IMR-90 (cell line): ENCODE results near the gene TMEM62. TPM values are rescaled to one million over a fixed set of nuclear protein-coding genes. Genes with fewer than 3 reads are reported as not detected.

Source experiments
- ATAC-seq: fragments of 200-7000 bp; cut with Tn5 transposase; 2 replicates; pipeline ENCODE4 v1.9.1; 2020; ENCODE audit warnings: low read depth, mild to moderate bottlenecking, moderate library complexity
- BruUV-seq: library from RNA; stranded (reverse); fragments of 400-500 nt; replicated peaks from 2 replicates; lab custom pipeline; 2021; lab: Mats Ljungman, UMichigan
- CTCF ChIA-PET: fragments of 300-600 bp; formaldehyde crosslinking; extraction: SDS; loops from one replicate; lab custom pipeline; 2021; ENCODE audit warnings: antibody characterized with exemption; lab: Yijun Ruan, JAX
- POLR2A ChIA-PET: fragments of 300-600 bp; sonication (Branson Sonifier 250); formaldehyde crosslinking; loops from one replicate; lab custom pipeline; 2022; ENCODE audit warnings: antibody characterized with exemption; ENCODE audit not compliant: unreplicated experiment; lab: Charles Lee
- DNase-seq: peaks from one replicate; pipeline ENCODE4 v3.0.0; 2013
- H2AFZ ChIP-seq: replicated peaks from 2 replicates; pipeline ENCODE3; 2013; ENCODE audit warnings: low read length, mild to moderate bottlenecking; ENCODE audit not compliant: poor library complexity
- H2AK5ac ChIP-seq: 2 replicates; pipeline ENCODE4 v1.6.1; 2013; ENCODE audit warnings: low read depth, low read length, inconsistent platforms
- H2AK9ac ChIP-seq: replicated peaks from 2 replicates; pipeline ENCODE3; 2013; ENCODE audit warnings: mild to moderate bottlenecking, low read depth, low read length, moderate library complexity; ENCODE audit not compliant: poor library complexity
- H2BK120ac ChIP-seq: 2 replicates; pipeline ENCODE4 v1.6.1; 2013; ENCODE audit warnings: low read depth, low read length, inconsistent platforms
- H2BK15ac ChIP-seq: 3 replicates; pipeline ENCODE4 v1.6.1; 2013; ENCODE audit warnings: low read depth, low read length, inconsistent platforms
- H2BK20ac ChIP-seq: 2 replicates; pipeline ENCODE4 v1.6.1; 2013; ENCODE audit warnings: low read depth, mild to moderate bottlenecking, inconsistent platforms, low read length, moderate library complexity
- H2BK5ac ChIP-seq: 2 replicates; pipeline ENCODE4 v1.6.1; 2013; ENCODE audit warnings: mild to moderate bottlenecking, low read depth, low read length, inconsistent platforms; ENCODE audit not compliant: poor library complexity, severe bottlenecking
- H3K14ac ChIP-seq: replicated peaks from 2 replicates; pipeline ENCODE4 v1.6.1; 2013; ENCODE audit warnings: low read depth, low read length, inconsistent platforms
- H3K18ac ChIP-seq: 2 replicates; pipeline ENCODE4 v1.6.1; 2013; ENCODE audit warnings: low read depth, low read length, control low read depth
- H3K23ac ChIP-seq: 2 replicates; pipeline ENCODE4 v1.6.1; 2013; ENCODE audit warnings: low read depth, low read length, inconsistent platforms
- H3K27ac ChIP-seq: 2 replicates; pipeline ENCODE4 v1.5.1; 2013; ENCODE audit warnings: mild to moderate bottlenecking, control low read depth, low read length; ENCODE audit not compliant: insufficient read depth
- H3K27me3 ChIP-seq: 2 replicates; pipeline ENCODE4 v1.6.1; 2013; ENCODE audit warnings: low read length; ENCODE audit not compliant: control insufficient read depth, insufficient read depth
- H3K36me3 ChIP-seq: 2 replicates; pipeline ENCODE4 v1.6.1; 2013; ENCODE audit warnings: low read length, mixed read lengths; ENCODE audit not compliant: control insufficient read depth, insufficient read depth
- H3K4ac ChIP-seq: 2 replicates; pipeline ENCODE4 v1.6.1; 2013; ENCODE audit warnings: low read depth, low read length, inconsistent platforms
- H3K4me1 ChIP-seq: 2 replicates; pipeline ENCODE4 v1.6.1; 2013; ENCODE audit warnings: low read length, mixed read lengths; ENCODE audit not compliant: control insufficient read depth, insufficient read depth
- H3K4me2 ChIP-seq: 2 replicates; pipeline ENCODE4 v1.6.1; 2013; ENCODE audit warnings: low read depth, mild to moderate bottlenecking, control low read depth, low read length, moderate library complexity
- H3K4me3 ChIP-seq: 2 replicates; pipeline ENCODE4 v1.5.1; 2013; ENCODE audit warnings: low read depth, mild to moderate bottlenecking, control low read depth, low read length, moderate library complexity; ENCODE audit not compliant: insufficient read depth
- H3K56ac ChIP-seq: 2 replicates; pipeline ENCODE4 v1.6.1; 2013; ENCODE audit warnings: low read length, inconsistent platforms; ENCODE audit not compliant: insufficient read depth; ENCODE audit errors: extremely low read depth
- H3K79me1 ChIP-seq, 2 experiments: 2 replicates each; pipeline ENCODE4 v1.6.1; 2013; ENCODE audit warnings: low read length in 2 of 2, inconsistent platforms in 1 of 2, low read depth in 1 of 2
- H3K9ac ChIP-seq: 2 replicates; pipeline ENCODE4 v1.6.1; 2013; ENCODE audit warnings: low read depth, low read length, control low read depth
- H3K9me1 ChIP-seq: 2 replicates; pipeline ENCODE4 v1.6.1; 2013; ENCODE audit warnings: low read length, inconsistent platforms; ENCODE audit not compliant: insufficient read depth
- H3K9me3 ChIP-seq: 2 replicates; pipeline ENCODE4 v1.6.1; 2013; ENCODE audit warnings: low read length; ENCODE audit not compliant: control insufficient read depth, insufficient read depth
- H4K20me1 ChIP-seq: 2 replicates; pipeline ENCODE4 v1.6.1; 2013; ENCODE audit warnings: low read length, inconsistent platforms; ENCODE audit not compliant: insufficient read depth
- H4K5ac ChIP-seq: 2 replicates; pipeline ENCODE4 v1.6.1; 2013; ENCODE audit warnings: mild to moderate bottlenecking, low read depth, low read length, control low read depth
- H4K8ac ChIP-seq, 2 experiments: 2 replicates each; pipeline ENCODE4 v1.6.1; 2013; ENCODE audit warnings: low read depth in 2 of 2, low read length in 2 of 2, control low read depth in 1 of 2, inconsistent platforms in 1 of 2
- H4K91ac ChIP-seq: 2 replicates; pipeline ENCODE4 v1.6.1; 2013; ENCODE audit warnings: low read depth, low read length, inconsistent platforms; ENCODE audit not compliant: insufficient read depth
- BHLHE40 ChIP-seq: fragments of 150-350 bp; IDR thresholded peaks from 2 replicates; pipeline ENCODE4 v1.6.1; 2016; ENCODE audit warnings: mild to moderate bottlenecking, low read depth, low read length
- CEBPB ChIP-seq: IDR thresholded peaks from 2 replicates; pipeline ENCODE4 v1.6.1; 2012; ENCODE audit warnings: low read depth, low read length, improper control_type of control experiment
- CHD1 ChIP-seq: IDR thresholded peaks from 2 replicates; pipeline ENCODE4 v1.6.1; 2012; ENCODE audit warnings: low read depth, low read length, improper control_type of control experiment
- FOS ChIP-seq: fragments of 150-350 bp; IDR thresholded peaks from 2 replicates; pipeline ENCODE4 v1.6.1; 2016; ENCODE audit warnings: low read depth, low read length
- MAFK ChIP-seq: IDR thresholded peaks from 2 replicates; pipeline ENCODE4 v1.6.1; 2012; ENCODE audit warnings: low read depth, low read length, improper control_type of control experiment
- MAZ ChIP-seq: IDR thresholded peaks from 2 replicates; pipeline ENCODE4 v1.6.1; 2012; ENCODE audit warnings: low read depth, mild to moderate bottlenecking, low read length, improper control_type of control experiment, moderate library complexity, borderline replicate concordance
- MXI1 ChIP-seq: IDR thresholded peaks from 2 replicates; pipeline ENCODE4 v1.6.1; 2012; ENCODE audit warnings: low read depth, mild to moderate bottlenecking, low read length, moderate library complexity, borderline replicate concordance
- NFE2L2 ChIP-seq: fragments of 150-350 bp; IDR thresholded peaks from 2 replicates; pipeline ENCODE4 v1.6.1; 2016; ENCODE audit warnings: low read depth, mild to moderate bottlenecking, low read length
- POLR2A ChIP-seq: IDR thresholded peaks from 2 replicates; pipeline ENCODE4 v1.6.1; 2012; ENCODE audit warnings: mild to moderate bottlenecking, low read depth, low read length
- RAD21 ChIP-seq: IDR thresholded peaks from 2 replicates; pipeline ENCODE4 v1.6.1; 2012; ENCODE audit warnings: low read length, improper control_type of control experiment
- RCOR1 ChIP-seq: IDR thresholded peaks from 2 replicates; pipeline ENCODE4 v1.6.1; 2012; ENCODE audit warnings: mild to moderate bottlenecking, low read length, improper control_type of control experiment; ENCODE audit not compliant: insufficient replicate concordance
- RFX5 ChIP-seq: IDR thresholded peaks from 2 replicates; pipeline ENCODE4 v1.8.0; 2012; ENCODE audit warnings: low read depth, mild to moderate bottlenecking, low read length, moderate library complexity
- SMC3 ChIP-seq: fragments of 150-350 bp; IDR thresholded peaks from 2 replicates; pipeline ENCODE4 v1.6.1; 2016; ENCODE audit warnings: low read depth, mild to moderate bottlenecking, antibody characterized with exemption, low read length, moderate library complexity
- WGBS, 2 experiments: methylation state at CpG; one replicate each; pipeline versions ENCODE4 v1.1.5 to v1.1.7; 2013; ENCODE audit warnings: missing lambda C conversion rate in 2 of 2; ENCODE audit not compliant: insufficient read length in 1 of 2; ENCODE audit errors: extremely low coverage in 2 of 2; 5-methylcytosine and 5-hydroxymethylcytosine counted together
- dilution Hi-C: fragments of 300-500 bp; cut with HindIII; formaldehyde crosslinking; loops from one replicate; pipeline ENCODE4 v1.14.3; 2018; ENCODE audit warnings: low sequenced_read_pairs; ENCODE audit not compliant: unreplicated experiment
- in situ Hi-C: fragments of 300-500 bp; cut with MboI; formaldehyde crosslinking; loops from 3 replicates; pipeline ENCODE4 v1.14.3; 2019; ENCODE audit warnings: low sequenced_read_pairs, inconsistent platforms, mixed read lengths
- intact Hi-C: fragments of 100-400 bp; cut with micrococcal nuclease; formaldehyde crosslinking; loops from 2 replicates; pipeline ENCODE4 v1.10.0; 2022
- polyA plus RNA-seq, 3 experiments: library from polyadenylated mRNA; depleted of rRNA; stranded (reverse); fragments of >200 nt; gene quantifications; 2 replicates each; pipeline ENCODE4 v1.2.3, GENCODE V29; 2012; ENCODE audit warnings: low replicate concordance in 1 of 3
- total RNA-seq: library from RNA; depleted of rRNA; stranded (reverse); fragments of >200 nt; gene quantifications from 2 replicates; pipeline ENCODE4 v1.2.3, GENCODE V29; 2012
- TF ChIP-seq, protein P1 (sequence below): fragments of 150-350 bp; IDR thresholded peaks from 2 replicates; pipeline ENCODE4 v1.6.1; 2017; ENCODE audit warnings: mild to moderate bottlenecking, antibody characterized with exemption, low read length, low read depth
- TF ChIP-seq, protein P2 (sequence below): conservative IDR thresholded peaks from 2 replicates; pipeline ENCODE4 v1.5.1; 2012; ENCODE audit warnings: mild to moderate bottlenecking, low read depth, low read length, improper control_type of control experiment
- TF ChIP-seq, protein P3 (sequence below): fragments of 150-350 bp; IDR thresholded peaks from 2 replicates; pipeline ENCODE4 v1.6.1; 2016; ENCODE audit warnings: low read depth, mild to moderate bottlenecking, low read length, moderate library complexity, borderline replicate concordance

TMEM62 gene
- total and polyA plus RNA-seq, 2 of the 4 experiments (the other 2 are of a cell fraction), result 3.7 to 5.6 TPM

DNA sequence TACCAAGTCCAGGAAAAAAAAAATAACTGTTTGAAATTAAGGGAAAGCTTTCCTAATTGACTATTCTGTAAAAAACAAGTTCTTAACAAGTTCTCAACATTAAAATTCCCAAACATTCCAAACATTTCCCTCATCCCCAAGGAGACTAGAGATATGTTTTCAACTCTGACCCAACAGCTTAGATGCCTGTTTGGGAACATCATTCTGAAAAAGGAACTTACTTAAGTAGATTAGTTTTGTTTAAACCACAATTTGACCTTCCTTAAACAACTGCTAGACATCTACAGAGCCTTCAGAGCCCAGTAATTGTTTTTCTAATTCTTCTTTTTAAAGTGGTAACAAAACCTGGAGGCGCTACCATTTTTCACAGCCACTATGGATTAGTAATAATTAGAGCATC, 40.4 kb upstream of the TMEM62 start:
- H3K4me3 ChIP-seq, result no peak overlapping the region
- H3K18ac ChIP-seq, result no peak overlapping the region
- ChIA-PET POLR2A (interaction anchor here (0.6 kb wide), 1 partner anchor 22 kb away, joined by 3 read pairs; no protein-coding TSS in a partner anchor), CTCF (no interaction called here)
- H3K27me3 ChIP-seq, result no peaks in the 10 kb centered on the region
- peak; percentile 85 for DNase-seq
- H2AK9ac ChIP-seq, result no peak overlapping the region
- H3K4me2 ChIP-seq, result no peak overlapping the region; the same call in none of the 2 replicates
- dilution Hi-C loops (no loop called here), intact Hi-C loops (loop anchor here (10.0 kb wide), 1 partner anchor 92 kb away; the partner anchor contains the start of gene CCNDBP1), in situ Hi-C loops (no loop called here)
- no peak overlapping the region for H3K23ac ChIP-seq
- no CpG with 5 or more reads among the region's 1 CpG for WGBS, 2 experiments
- H3K27ac ChIP-seq, result peak overlapping the region; percentile 34; the same call in 1 of the 2 replicates
- H3K9me3 ChIP-seq, result no peaks in the 10 kb centered on the region
- H4K91ac ChIP-seq, result no peak overlapping the region
- H4K5ac ChIP-seq, result no peak overlapping the region
- peaks cover 12% of the 10 kb centered on the region for H3K4me1 ChIP-seq
- H2BK5ac ChIP-seq, result peak overlapping the region; percentile 35
- H2BK20ac ChIP-seq, result no peak overlapping the region
- BruUV-seq, result no TSS peak
- no peak overlapping the region for H4K8ac ChIP-seq
- peaks cover 9 to 65% of the 10 kb centered on the region in 2 experiments; a peak in 3 of 4 replicates for H3K79me1 ChIP-seq
- peak; percentile 77 for ATAC-seq
- H3K9me1 ChIP-seq, result peaks cover 13% of the 10 kb centered on the region; the same call in 1 of the 2 replicates
- peaks cover 5% of the 10 kb centered on the region for H3K36me3 ChIP-seq
- H2BK120ac ChIP-seq, result no peak overlapping the region
- no peak overlapping the region for H3K9ac ChIP-seq
- no peak overlapping the region for H2AFZ ChIP-seq
- no peak overlapping the region for H3K56ac ChIP-seq
- H2AK5ac ChIP-seq, result no peak overlapping the region
- H2BK15ac ChIP-seq, result no peak overlapping the region
- no peak overlapping the region for H3K4ac ChIP-seq
- TF ChIP-seq NFE2L2 (no peak), MAFK (no peak), CEBPB (no peak), MAZ (no peak), RCOR1 (no peak), FOS (no peak), MXI1 (no peak), RAD21 (no peak), RFX5 (no peak), POLR2A (no peak), CHD1 (no peak), SMC3 (no peak), BHLHE40 (no peak)
- TF ChIP-seq, protein P1, sequence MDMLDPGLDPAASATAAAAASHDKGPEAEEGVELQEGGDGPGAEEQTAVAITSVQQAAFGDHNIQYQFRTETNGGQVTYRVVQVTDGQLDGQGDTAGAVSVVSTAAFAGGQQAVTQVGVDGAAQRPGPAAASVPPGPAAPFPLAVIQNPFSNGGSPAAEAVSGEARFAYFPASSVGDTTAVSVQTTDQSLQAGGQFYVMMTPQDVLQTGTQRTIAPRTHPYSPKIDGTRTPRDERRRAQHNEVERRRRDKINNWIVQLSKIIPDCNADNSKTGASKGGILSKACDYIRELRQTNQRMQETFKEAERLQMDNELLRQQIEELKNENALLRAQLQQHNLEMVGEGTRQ, result no peak
- TF ChIP-seq, protein P2, sequence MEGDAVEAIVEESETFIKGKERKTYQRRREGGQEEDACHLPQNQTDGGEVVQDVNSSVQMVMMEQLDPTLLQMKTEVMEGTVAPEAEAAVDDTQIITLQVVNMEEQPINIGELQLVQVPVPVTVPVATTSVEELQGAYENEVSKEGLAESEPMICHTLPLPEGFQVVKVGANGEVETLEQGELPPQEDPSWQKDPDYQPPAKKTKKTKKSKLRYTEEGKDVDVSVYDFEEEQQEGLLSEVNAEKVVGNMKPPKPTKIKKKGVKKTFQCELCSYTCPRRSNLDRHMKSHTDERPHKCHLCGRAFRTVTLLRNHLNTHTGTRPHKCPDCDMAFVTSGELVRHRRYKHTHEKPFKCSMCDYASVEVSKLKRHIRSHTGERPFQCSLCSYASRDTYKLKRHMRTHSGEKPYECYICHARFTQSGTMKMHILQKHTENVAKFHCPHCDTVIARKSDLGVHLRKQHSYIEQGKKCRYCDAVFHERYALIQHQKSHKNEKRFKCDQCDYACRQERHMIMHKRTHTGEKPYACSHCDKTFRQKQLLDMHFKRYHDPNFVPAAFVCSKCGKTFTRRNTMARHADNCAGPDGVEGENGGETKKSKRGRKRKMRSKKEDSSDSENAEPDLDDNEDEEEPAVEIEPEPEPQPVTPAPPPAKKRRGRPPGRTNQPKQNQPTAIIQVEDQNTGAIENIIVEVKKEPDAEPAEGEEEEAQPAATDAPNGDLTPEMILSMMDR, result no peak
- TF ChIP-seq, protein P3, sequence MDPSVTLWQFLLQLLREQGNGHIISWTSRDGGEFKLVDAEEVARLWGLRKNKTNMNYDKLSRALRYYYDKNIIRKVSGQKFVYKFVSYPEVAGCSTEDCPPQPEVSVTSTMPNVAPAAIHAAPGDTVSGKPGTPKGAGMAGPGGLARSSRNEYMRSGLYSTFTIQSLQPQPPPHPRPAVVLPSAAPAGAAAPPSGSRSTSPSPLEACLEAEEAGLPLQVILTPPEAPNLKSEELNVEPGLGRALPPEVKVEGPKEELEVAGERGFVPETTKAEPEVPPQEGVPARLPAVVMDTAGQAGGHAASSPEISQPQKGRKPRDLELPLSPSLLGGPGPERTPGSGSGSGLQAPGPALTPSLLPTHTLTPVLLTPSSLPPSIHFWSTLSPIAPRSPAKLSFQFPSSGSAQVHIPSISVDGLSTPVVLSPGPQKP, result no peak
- H3K14ac ChIP-seq, result no peak overlapping the region
- H4K20me1 ChIP-seq, result peaks cover 26% of the 10 kb centered on the region
